Coronary artery (tissue), 2 donors: ENCODE measurements around the gene PBX3.

Source experiments
- DNase-seq: peaks from one replicate; pipeline ENCODE4 v3.0.0-alpha.2; 2017; ENCODE audit warnings: low spot score
- H3K27ac ChIP-seq, 2 donors: fragments of 200-600 bp; sonication (generic); one replicate each; pipeline ENCODE4 v1.5.1; 2016 to 2019
- H3K4me3 ChIP-seq: fragments of 200-600 bp; sonication (generic); 2 replicates; pipeline ENCODE4 v1.5.1; 2016; ENCODE audit warnings: mild to moderate bottlenecking, moderate library complexity
- TF ChIP-seq, protein P1 (sequence below): fragments of 200-600 bp; sonication (generic); IDR thresholded peaks from one replicate; pipeline ENCODE4 v1.5.1; 2019; ENCODE audit warnings: antibody characterized with exemption

PBX3 gene

DNA sequence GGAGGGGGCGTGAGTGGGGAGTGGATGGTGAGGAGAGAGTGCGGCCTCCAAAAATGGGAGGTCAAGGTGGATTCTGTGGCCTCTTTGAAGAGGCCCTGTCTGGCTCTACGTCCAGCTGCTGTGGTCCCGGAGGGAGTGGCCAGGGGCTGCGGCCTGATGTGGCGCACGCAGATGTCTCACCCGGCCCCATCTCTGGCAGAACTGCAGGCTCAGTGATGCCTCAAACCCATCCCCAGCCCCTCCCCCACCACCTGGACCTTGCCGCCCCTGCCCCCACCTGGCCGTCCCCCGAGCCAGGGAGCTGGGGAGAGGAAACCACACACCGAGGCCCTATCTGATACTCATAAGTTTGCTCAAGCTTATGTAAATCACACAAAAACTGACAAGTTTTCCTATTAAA lies 267.6 kb downstream of the PBX3 start:
- TF ChIP-seq, protein P1, sequence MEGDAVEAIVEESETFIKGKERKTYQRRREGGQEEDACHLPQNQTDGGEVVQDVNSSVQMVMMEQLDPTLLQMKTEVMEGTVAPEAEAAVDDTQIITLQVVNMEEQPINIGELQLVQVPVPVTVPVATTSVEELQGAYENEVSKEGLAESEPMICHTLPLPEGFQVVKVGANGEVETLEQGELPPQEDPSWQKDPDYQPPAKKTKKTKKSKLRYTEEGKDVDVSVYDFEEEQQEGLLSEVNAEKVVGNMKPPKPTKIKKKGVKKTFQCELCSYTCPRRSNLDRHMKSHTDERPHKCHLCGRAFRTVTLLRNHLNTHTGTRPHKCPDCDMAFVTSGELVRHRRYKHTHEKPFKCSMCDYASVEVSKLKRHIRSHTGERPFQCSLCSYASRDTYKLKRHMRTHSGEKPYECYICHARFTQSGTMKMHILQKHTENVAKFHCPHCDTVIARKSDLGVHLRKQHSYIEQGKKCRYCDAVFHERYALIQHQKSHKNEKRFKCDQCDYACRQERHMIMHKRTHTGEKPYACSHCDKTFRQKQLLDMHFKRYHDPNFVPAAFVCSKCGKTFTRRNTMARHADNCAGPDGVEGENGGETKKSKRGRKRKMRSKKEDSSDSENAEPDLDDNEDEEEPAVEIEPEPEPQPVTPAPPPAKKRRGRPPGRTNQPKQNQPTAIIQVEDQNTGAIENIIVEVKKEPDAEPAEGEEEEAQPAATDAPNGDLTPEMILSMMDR: no peak
- no peak overlapping the region for H3K4me3 ChIP-seq
- no peak overlapping the region for H3K27ac ChIP-seq
- no peak for DNase-seq

DNA sequence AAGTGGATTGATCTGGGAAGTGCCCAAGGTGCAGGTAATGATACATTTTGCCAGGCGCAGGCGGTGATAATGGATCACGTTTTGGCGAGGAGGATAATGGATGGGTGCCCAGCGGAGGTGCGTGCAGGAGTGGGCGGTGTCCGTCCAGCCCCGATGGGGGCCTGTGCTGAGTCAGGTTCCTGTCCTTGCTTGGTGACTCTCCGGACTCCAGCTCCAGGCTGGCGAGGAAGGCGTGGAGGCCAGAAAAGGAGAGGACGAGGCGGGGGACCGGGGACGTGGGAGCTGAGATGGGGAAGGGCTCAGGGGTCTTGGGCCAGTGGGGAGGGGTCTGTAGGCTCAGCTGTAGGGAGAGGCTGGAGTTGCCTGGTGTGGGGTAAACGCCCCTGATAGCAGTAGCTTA lies 268.3 kb downstream of the PBX3 start:
- no peak for DNase-seq
- no peak overlapping the region for H3K27ac ChIP-seq
- H3K4me3 ChIP-seq: no peak overlapping the region
- TF ChIP-seq, protein P1: no peak

DNA sequence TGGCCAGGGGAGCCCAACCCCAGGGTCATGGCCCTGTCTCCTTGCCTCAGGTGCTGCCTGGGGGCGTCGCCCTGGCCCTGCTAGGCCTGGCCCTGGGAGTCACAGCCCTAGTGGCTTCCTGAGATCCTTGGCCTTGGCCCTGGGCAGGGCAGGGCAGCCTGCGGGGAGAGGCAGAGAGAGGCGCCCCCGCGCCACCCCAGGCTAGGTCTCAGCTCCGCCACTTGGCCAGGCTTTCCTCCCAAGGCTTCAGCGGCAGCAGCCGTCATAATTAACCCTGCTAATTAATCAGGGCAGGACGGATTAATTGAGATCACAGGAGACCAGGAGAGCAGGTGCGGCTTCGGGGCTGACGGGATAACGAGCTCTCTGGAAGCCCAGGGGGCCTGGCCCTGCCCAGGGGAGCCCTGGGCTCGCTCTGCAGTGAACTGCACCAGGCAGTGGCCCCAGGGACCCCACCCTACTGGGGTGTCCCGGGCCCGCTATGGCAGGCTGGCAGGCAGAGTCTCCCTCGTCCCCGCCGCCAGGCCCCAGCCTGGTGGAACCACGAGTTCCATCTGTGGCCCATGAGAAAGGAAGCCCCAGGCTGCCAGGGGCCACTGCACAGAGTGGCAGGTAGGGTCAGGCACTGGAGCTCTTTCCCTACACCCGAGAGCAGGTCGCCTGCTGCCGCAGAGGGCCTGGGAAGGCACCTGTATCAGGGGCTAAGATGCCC lies 269.6 kb downstream of the PBX3 start:
- DNase-seq: no peak
- TF ChIP-seq, protein P1: no peak
- H3K4me3 ChIP-seq: no peak overlapping the region
- no peak overlapping the region for H3K27ac ChIP-seq
